Astrocyte (in vitro differentiated cells and primary cell): ENCODE data around the gene IST1. TPM values are rescaled to one million over a fixed set of nuclear protein-coding genes. Genes with fewer than 3 reads are reported as not detected.

Experiments used
- DNase-seq: peaks from one replicate; pipeline ENCODE4 v3.0.0-alpha.2; 2010; ENCODE audit warnings: low read depth
- FAIRE-seq: peaks from 2 replicates; lab custom pipeline; 2011; peaks lifted over from hg19 to GRCh38; lab: Jason Lieb, UNC
- H2AFZ ChIP-seq: 2 replicates; pipeline ENCODE4 v1.6.0; 2012; ENCODE audit warnings: low read depth, low read length, inconsistent platforms
- H3K27ac ChIP-seq: 2 replicates; pipeline ENCODE4 v1.5.1; 2011; ENCODE audit warnings: low read depth, low read length, inconsistent platforms
- H3K27me3 ChIP-seq: 2 replicates; pipeline ENCODE4 v1.6.0; 2011; ENCODE audit warnings: low read length, inconsistent platforms; ENCODE audit not compliant: insufficient read depth
- H3K36me3 ChIP-seq: 2 replicates; pipeline ENCODE4 v1.5.1; 2011; ENCODE audit warnings: low read length, inconsistent platforms; ENCODE audit not compliant: insufficient read depth
- H3K4me1 ChIP-seq: 2 replicates; pipeline ENCODE4 v1.5.1; 2011; ENCODE audit warnings: low read length, inconsistent platforms; ENCODE audit not compliant: insufficient read depth
- H3K4me2 ChIP-seq: 2 replicates; pipeline ENCODE4 v1.6.0; 2012; ENCODE audit warnings: low read length, inconsistent platforms
- H3K4me3 ChIP-seq: 2 replicates; pipeline ENCODE4 v1.5.1; 2011; ENCODE audit warnings: low read depth, mild to moderate bottlenecking, low read length, inconsistent platforms; ENCODE audit not compliant: insufficient read depth
- H3K79me2 ChIP-seq: 2 replicates; pipeline ENCODE4 v1.6.0; 2012; ENCODE audit warnings: mild to moderate bottlenecking, low read length, inconsistent platforms; ENCODE audit not compliant: insufficient read depth
- H3K9ac ChIP-seq: 2 replicates; pipeline ENCODE4 v1.6.0; 2012; ENCODE audit warnings: mild to moderate bottlenecking, low read length, inconsistent platforms
- H3K9me3 ChIP-seq: 2 replicates; pipeline ENCODE4 v1.5.1; 2012; ENCODE audit warnings: low read depth, mild to moderate bottlenecking, low read length, inconsistent platforms; ENCODE audit not compliant: insufficient read depth
- H4K20me1 ChIP-seq: 2 replicates; pipeline ENCODE4 v1.6.0; 2012; ENCODE audit warnings: low read length, inconsistent platforms; ENCODE audit not compliant: insufficient read depth
- H3K27ac Mint-ChIP-seq: one replicate; pipeline ENCODE4 v1.8.0; 2021; ENCODE audit warnings: mild to moderate bottlenecking, mixed read lengths; ENCODE audit not compliant: unreplicated experiment
- H3K27me3 Mint-ChIP-seq: one replicate; pipeline ENCODE4 v1.8.0; 2021; ENCODE audit warnings: low read depth, mixed read lengths; ENCODE audit not compliant: unreplicated experiment
- H3K36me3 Mint-ChIP-seq: one replicate; pipeline ENCODE4 v1.8.0; 2021; ENCODE audit warnings: low read depth, mixed read lengths; ENCODE audit not compliant: unreplicated experiment
- H3K4me1 Mint-ChIP-seq: one replicate; pipeline ENCODE4 v1.8.0; 2021; ENCODE audit warnings: low read depth, mixed read lengths; ENCODE audit not compliant: unreplicated experiment
- H3K4me3 Mint-ChIP-seq: one replicate; pipeline ENCODE4 v1.8.0; 2021; ENCODE audit warnings: mild to moderate bottlenecking, moderate library complexity, mixed read lengths; ENCODE audit not compliant: unreplicated experiment
- H3K9me3 Mint-ChIP-seq: one replicate; pipeline ENCODE4 v1.8.0; 2021; ENCODE audit warnings: mild to moderate bottlenecking, mixed read lengths; ENCODE audit not compliant: unreplicated experiment
- EZH2 ChIP-seq: IDR thresholded peaks from 2 replicates; pipeline ENCODE4 v1.6.1; 2012; ENCODE audit warnings: mild to moderate bottlenecking, low read length, inconsistent platforms; ENCODE audit not compliant: insufficient read depth
- total RNA-seq: library from RNA; stranded (reverse); gene quantifications from 2 replicates; pipeline ENCODE4 v1.2.1, GENCODE V29; 2021
- TF ChIP-seq, protein P1 (sequence below): IDR thresholded peaks from 2 replicates; pipeline ENCODE4 v1.5.1; 2011; ENCODE audit warnings: low read depth, mild to moderate bottlenecking, inconsistent platforms, low read length, moderate library complexity; ENCODE audit not compliant: insufficient read depth

Gene IST1
- total RNA-seq, 1 donor from 2014 or later: 241 TPM

DNA sequence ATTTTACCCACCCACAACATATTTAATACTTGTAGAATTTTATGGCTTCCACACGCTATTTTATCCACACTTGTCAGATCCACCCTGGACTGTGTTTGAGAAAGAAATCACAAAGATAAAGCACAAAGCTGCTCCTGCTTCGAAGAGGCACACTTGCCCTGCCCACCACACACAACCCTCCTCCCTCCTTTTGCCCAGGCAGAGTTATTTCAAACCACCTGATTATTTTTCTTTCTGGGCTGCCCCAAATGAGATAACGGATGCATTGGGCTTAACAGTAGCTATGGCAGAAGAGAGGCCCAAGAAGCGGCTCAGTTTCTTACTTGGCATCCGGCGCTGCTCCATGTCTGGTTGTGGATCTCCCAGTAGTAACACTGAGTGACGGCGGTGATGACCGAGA, 77.7 kb downstream of the IST1 start:
- Histone ChIP-seq H3K79me2 (no peaks in the 10 kb centered on the region), H3K4me1 (no peaks in the 10 kb centered on the region), H3K9me3 (no peaks in the 10 kb centered on the region), H3K4me3 (no peak overlapping the region), H3K27ac (no peak overlapping the region), H2AFZ (no peak overlapping the region), H4K20me1 (no peaks in the 10 kb centered on the region), H3K27me3 (no peaks in the 10 kb centered on the region), H3K4me2 (no peak overlapping the region), H3K36me3 (no peaks in the 10 kb centered on the region), H3K9ac (no peak overlapping the region)
- DNase-seq (no peak), FAIRE-seq (no peak)
- H3K36me3 Mint-ChIP-seq: no peaks in the 10 kb centered on the region
- no peaks in the 10 kb centered on the region for H3K9me3 Mint-ChIP-seq
- peaks cover 4% of the 10 kb centered on the region for H3K4me1 Mint-ChIP-seq
- no peak overlapping the region for H3K4me3 Mint-ChIP-seq
- TF ChIP-seq EZH2: no peak
- TF ChIP-seq, protein P1, sequence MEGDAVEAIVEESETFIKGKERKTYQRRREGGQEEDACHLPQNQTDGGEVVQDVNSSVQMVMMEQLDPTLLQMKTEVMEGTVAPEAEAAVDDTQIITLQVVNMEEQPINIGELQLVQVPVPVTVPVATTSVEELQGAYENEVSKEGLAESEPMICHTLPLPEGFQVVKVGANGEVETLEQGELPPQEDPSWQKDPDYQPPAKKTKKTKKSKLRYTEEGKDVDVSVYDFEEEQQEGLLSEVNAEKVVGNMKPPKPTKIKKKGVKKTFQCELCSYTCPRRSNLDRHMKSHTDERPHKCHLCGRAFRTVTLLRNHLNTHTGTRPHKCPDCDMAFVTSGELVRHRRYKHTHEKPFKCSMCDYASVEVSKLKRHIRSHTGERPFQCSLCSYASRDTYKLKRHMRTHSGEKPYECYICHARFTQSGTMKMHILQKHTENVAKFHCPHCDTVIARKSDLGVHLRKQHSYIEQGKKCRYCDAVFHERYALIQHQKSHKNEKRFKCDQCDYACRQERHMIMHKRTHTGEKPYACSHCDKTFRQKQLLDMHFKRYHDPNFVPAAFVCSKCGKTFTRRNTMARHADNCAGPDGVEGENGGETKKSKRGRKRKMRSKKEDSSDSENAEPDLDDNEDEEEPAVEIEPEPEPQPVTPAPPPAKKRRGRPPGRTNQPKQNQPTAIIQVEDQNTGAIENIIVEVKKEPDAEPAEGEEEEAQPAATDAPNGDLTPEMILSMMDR: no peak
- H3K27me3 Mint-ChIP-seq: no peaks in the 10 kb centered on the region
- no peak overlapping the region for H3K27ac Mint-ChIP-seq

GRCh38 chr16:71974068-71974818, 78.9 kb downstream of the IST1 start:
- Histone ChIP-seq H3K27me3 (no peaks in the 10 kb centered on the region), H3K27ac (no peak overlapping the region), H3K9ac (no peak overlapping the region), H3K79me2 (no peaks in the 10 kb centered on the region), H3K36me3 (no peaks in the 10 kb centered on the region), H3K4me2 (no peak overlapping the region), H3K9me3 (no peaks in the 10 kb centered on the region), H2AFZ (no peak overlapping the region), H3K4me3 (no peak overlapping the region), H4K20me1 (no peaks in the 10 kb centered on the region), H3K4me1 (no peaks in the 10 kb centered on the region)
- FAIRE-seq (no peak), DNase-seq (no peak)
- no peak for TF ChIP-seq EZH2
- TF ChIP-seq, protein P1: no peak
- Mint-ChIP-seq H3K4me1 (peaks cover 4% of the 10 kb centered on the region), H3K4me3 (no peak overlapping the region), H3K9me3 (no peaks in the 10 kb centered on the region), H3K36me3 (no peaks in the 10 kb centered on the region), H3K27me3 (no peaks in the 10 kb centered on the region), H3K27ac (no peak overlapping the region)

Other genes with a start within 250 kb of the IST1 start
- 5.4 and 5.6 TPM in 2 replicates for gene PHLPP2, start 170.8 kb upstream of the IST1 start, total RNA-seq
- gene AP1G1, start 86.7 kb upstream of the IST1 start, total RNA-seq: 106 and 121 TPM in 2 replicates
- 31.9 and 32.7 TPM in 2 replicates for gene ATXN1L, start 49.6 kb upstream of the IST1 start, total RNA-seq
- gene ZNF821, start 11.3 kb upstream of the IST1 start, total RNA-seq: 9.3 and 10.4 TPM in 2 replicates
- gene PKD1L3, start 104.9 kb downstream of the IST1 start, total RNA-seq: not detected in 2 replicates
- 4.9 and 5.2 TPM in 2 replicates for gene DHODH, start 113.2 kb downstream of the IST1 start, total RNA-seq
- gene HP, start 159.0 kb downstream of the IST1 start, total RNA-seq: not detected in 2 replicates
- not detected in 2 replicates for gene HPR, start 167.7 kb downstream of the IST1 start, total RNA-seq
- 12.8 TPM in 2 replicates for gene TXNL4B, start 198.1 kb downstream of the IST1 start, total RNA-seq
- gene DHX38, start 198.3 kb downstream of the IST1 start, total RNA-seq: 42.9 and 49.0 TPM in 2 replicates